HEK293T (cell line): Measurements from ENCODE around the gene PRKAG2.

Source experiments
- BHLHE40 ChIP-seq: fragments of 450-650 bp; IDR thresholded peaks from 2 replicates; pipeline ENCODE4 v1.6.1; 2016; ENCODE audit warnings: mild to moderate bottlenecking, moderate library complexity, borderline replicate concordance
- CTBP1 ChIP-seq: fragments of 450-650 bp; IDR thresholded peaks from 2 replicates; pipeline ENCODE4 v1.6.1; 2016; ENCODE audit warnings: borderline replicate concordance
- ELF4 ChIP-seq: fragments of 450-650 bp; IDR thresholded peaks from 2 replicates; pipeline ENCODE4 v1.6.1; 2017; ENCODE audit warnings: antibody characterized with exemption
- FOXA1 ChIP-seq: fragments of 450-650 bp; IDR thresholded peaks from 2 replicates; pipeline ENCODE4 v1.6.1; 2016; ENCODE audit warnings: mild to moderate bottlenecking
- FOXK2 ChIP-seq: fragments of 450-650 bp; IDR thresholded peaks from 2 replicates; pipeline ENCODE4 v1.6.1; 2016; ENCODE audit warnings: mild to moderate bottlenecking
- FOXM1 ChIP-seq: fragments of 450-650 bp; IDR thresholded peaks from 2 replicates; pipeline ENCODE4 v1.6.1; 2017; ENCODE audit warnings: mild to moderate bottlenecking, borderline replicate concordance
- HDGF ChIP-seq: fragments of 450-650 bp; IDR thresholded peaks from 2 replicates; pipeline ENCODE4 v1.6.1; 2017; ENCODE audit warnings: antibody characterized with exemption, borderline replicate concordance
- LEF1 ChIP-seq: fragments of 450-650 bp; IDR thresholded peaks from 2 replicates; pipeline ENCODE4 v1.6.1; 2017; ENCODE audit warnings: mild to moderate bottlenecking, borderline replicate concordance
- SUZ12 ChIP-seq: fragments of 450-650 bp; IDR thresholded peaks from 2 replicates; pipeline ENCODE4 v1.6.1; 2016; ENCODE audit warnings: mild to moderate bottlenecking
- TARDBP ChIP-seq: fragments of 450-650 bp; IDR thresholded peaks from 2 replicates; pipeline ENCODE4 v1.6.1; 2016
- TF ChIP-seq, protein P1 (sequence below): fragments of 450-650 bp; IDR thresholded peaks from 2 replicates; pipeline ENCODE4 v1.6.1; 2016

DNA sequence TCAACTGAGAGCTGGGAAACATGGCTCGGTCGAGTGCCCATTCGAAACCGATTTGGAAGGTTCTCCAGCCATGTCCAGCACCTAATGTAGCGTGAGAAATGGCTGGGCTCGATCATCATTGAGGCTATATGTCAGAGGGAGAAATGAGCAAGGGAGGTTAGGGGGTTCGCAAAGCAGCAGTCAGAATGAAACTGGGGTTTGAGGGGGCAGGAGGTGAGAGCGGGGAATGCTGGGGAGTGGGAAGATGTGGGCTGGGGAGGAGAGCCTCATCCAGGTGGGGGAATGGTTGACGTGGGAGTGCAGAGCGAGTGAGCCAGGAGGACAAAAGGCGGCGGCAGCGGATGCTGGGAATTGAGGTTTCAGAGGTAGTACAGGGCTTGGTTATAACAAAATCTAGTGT, 44.5 kb upstream of the PRKAG2 start:
- no peak for TF ChIP-seq FOXM1
- no peak for TF ChIP-seq FOXA1
- no peak for TF ChIP-seq TARDBP
- TF ChIP-seq LEF1: no peak
- no peak for TF ChIP-seq BHLHE40
- no peak for TF ChIP-seq SUZ12
- TF ChIP-seq, protein P1, sequence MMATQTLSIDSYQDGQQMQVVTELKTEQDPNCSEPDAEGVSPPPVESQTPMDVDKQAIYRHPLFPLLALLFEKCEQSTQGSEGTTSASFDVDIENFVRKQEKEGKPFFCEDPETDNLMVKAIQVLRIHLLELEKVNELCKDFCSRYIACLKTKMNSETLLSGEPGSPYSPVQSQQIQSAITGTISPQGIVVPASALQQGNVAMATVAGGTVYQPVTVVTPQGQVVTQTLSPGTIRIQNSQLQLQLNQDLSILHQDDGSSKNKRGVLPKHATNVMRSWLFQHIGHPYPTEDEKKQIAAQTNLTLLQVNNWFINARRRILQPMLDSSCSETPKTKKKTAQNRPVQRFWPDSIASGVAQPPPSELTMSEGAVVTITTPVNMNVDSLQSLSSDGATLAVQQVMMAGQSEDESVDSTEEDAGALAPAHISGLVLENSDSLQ: no peak
- TF ChIP-seq HDGF: no peak
- TF ChIP-seq CTBP1: no peak
- no peak for TF ChIP-seq ELF4
- no peak for TF ChIP-seq FOXK2
